MM.1S (cell line): ENCODE data around the gene HOXA13.

ENCODE experiments used
- DNase-seq: peaks from one replicate; pipeline ENCODE4 v3.0.0-alpha.2; 2015
- H2AFZ ChIP-seq: fragments of 300-600 bp; sonication (generic); 2 replicates; pipeline ENCODE4 v1.6.0; 2016; ENCODE audit warnings: antibody characterized with exemption, low read length
- H3F3A ChIP-seq: fragments of 300-600 bp; sonication (generic); 2 replicates; pipeline ENCODE4 v1.6.1; 2016; ENCODE audit warnings: mild to moderate bottlenecking, antibody characterized with exemption, low read length, moderate library complexity, mixed read lengths; ENCODE audit not compliant: insufficient read depth
- H3K27ac ChIP-seq: fragments of 300-600 bp; sonication (generic); 2 replicates; pipeline ENCODE4 v1.5.1; 2016; ENCODE audit warnings: mild to moderate bottlenecking, low read length
- H3K27me3 ChIP-seq: fragments of 300-600 bp; sonication (generic); replicated peaks from 2 replicates; pipeline ENCODE4 v1.6.0; 2016; ENCODE audit warnings: low read length; ENCODE audit not compliant: insufficient read depth
- H3K36me3 ChIP-seq: fragments of 300-600 bp; sonication (generic); replicated peaks from 2 replicates; pipeline ENCODE4 v1.6.1; 2016; ENCODE audit warnings: mild to moderate bottlenecking, low read length, mixed read lengths; ENCODE audit not compliant: insufficient read depth
- H3K4me1 ChIP-seq: fragments of 300-600 bp; sonication (generic); 2 replicates; pipeline ENCODE4 v1.6.1; 2016; ENCODE audit warnings: low read length, mixed read lengths
- H3K4me2 ChIP-seq: fragments of 300-600 bp; sonication (generic); 2 replicates; pipeline ENCODE4 v1.6.0; 2016; ENCODE audit warnings: low read depth, low read length
- H3K4me3 ChIP-seq: fragments of 300-600 bp; sonication (generic); 2 replicates; pipeline ENCODE4 v1.5.1; 2016; ENCODE audit warnings: low read length, mixed read lengths
- H3K79me2 ChIP-seq: fragments of 300-600 bp; sonication (generic); 2 replicates; pipeline ENCODE4 v1.6.1; 2016; ENCODE audit warnings: mixed run types, low read length, mixed read lengths
- H3K9ac ChIP-seq: fragments of 300-600 bp; sonication (generic); 2 replicates; pipeline ENCODE4 v1.6.1; 2016; ENCODE audit warnings: low read length, mixed read lengths
- H3K9me2 ChIP-seq: fragments of 300-600 bp; sonication (generic); replicated peaks from 2 replicates; pipeline ENCODE4 v1.6.1; 2016; ENCODE audit warnings: mild to moderate bottlenecking, low read length, mixed read lengths; ENCODE audit not compliant: insufficient read depth
- H3K9me3 ChIP-seq: fragments of 300-600 bp; sonication (generic); replicated peaks from 2 replicates; pipeline ENCODE4 v1.6.1; 2016; ENCODE audit warnings: mild to moderate bottlenecking, low read length, mixed read lengths; ENCODE audit not compliant: insufficient read depth
- H4K20me1 ChIP-seq: fragments of 300-600 bp; sonication (generic); 2 replicates; pipeline ENCODE4 v1.6.1; 2016; ENCODE audit warnings: mild to moderate bottlenecking, low read length, moderate library complexity, mixed read lengths; ENCODE audit not compliant: insufficient read depth
- EZH2 ChIP-seq: fragments of 300-600 bp; sonication (generic); optimal IDR thresholded peaks from 2 replicates; pipeline ENCODE3; 2017; ENCODE audit warnings: low read depth, mild to moderate bottlenecking, antibody characterized with exemption, low read length, mixed read lengths
- EZH2phosphoT487 ChIP-seq: fragments of 300-600 bp; sonication (generic); IDR thresholded peaks from 2 replicates; pipeline ENCODE4 v1.6.1; 2018; ENCODE audit warnings: antibody characterized with exemption, low read length
- TF ChIP-seq, protein P1 (sequence below): fragments of 300-600 bp; sonication (generic); IDR thresholded peaks from 2 replicates; pipeline ENCODE4 v1.5.1; 2016; ENCODE audit warnings: antibody characterized with exemption, low read length, mixed read lengths

HOXA13 gene

DNA sequence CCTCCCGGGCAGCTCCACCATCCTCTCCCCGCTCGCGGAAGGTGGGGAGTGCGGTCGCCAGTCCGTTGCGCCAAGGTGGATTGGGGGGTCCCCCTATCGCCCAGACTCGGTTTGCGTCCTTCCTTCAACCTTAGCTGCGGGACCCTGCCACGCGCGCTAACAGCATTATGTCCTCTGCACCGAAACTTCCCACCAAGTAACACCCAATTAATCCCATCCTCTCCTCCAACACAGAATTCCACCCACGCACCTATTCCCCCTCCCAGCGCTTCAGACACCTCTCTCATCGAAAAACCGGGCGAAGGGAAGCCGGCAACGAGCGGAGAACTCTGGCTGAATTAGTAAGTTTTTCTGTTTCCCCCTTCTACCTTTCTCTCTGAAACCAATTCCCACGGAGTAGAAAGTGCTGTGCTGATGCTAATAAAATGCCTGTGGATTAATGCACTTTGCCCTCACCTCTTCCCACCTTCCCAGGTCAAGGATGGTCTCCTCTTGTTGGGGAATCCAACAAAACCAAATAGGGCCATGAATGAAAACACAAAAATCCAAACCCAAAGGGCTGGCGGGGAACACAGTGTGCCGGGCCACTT lies 48.5 kb downstream of the HOXA13 start:
- H2AFZ ChIP-seq: peak overlapping the region; percentile 64

DNA sequence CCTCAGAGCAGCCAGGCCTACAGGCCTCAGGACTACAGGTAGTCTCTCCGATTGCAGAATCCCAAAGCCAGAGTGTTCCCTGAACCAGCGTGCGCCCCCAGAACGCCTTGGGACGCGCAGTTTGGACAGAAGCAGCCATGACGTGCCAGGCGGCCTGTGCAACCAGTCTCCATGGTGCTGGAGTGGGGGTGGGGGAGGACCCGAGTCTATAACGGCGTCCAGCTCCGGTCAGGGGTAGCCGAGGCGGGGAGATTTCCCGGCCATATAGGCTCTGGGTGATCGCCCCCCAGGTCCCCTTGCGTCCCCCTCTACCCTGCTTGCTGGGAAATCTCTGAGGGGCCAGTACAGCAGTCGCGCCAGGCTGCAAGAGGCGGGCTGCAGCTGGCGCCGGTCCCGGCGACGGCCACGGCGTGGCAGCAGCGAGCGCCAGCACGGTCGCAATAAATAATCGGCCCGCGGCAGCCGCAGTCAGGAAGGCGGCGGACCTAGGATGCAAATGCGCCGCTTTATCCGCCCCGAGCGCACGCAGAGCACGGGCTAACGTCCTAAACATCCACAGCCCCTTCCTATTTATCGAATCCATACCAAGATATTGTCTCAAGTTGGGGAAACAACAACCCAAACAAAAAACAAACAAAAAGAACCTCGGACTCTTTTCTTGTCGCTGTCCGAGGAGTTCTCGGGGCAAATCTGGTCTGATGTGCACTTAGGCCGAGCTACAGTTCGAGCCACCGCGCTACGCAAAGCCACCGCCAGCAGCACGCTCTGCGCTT lies 49.1 kb downstream of the HOXA13 start:
- H3K4me1 ChIP-seq: peaks cover 7% of the 10 kb centered on the region; the same call in 1 of the 2 replicates
- peak overlapping the region; percentile 64 for H2AFZ ChIP-seq
- H3K9me2 ChIP-seq: no peaks in the 10 kb centered on the region
- H3K79me2 ChIP-seq: no peaks in the 10 kb centered on the region
- no peaks in the 10 kb centered on the region for H3K9me3 ChIP-seq
- peak overlapping the region; percentile 61 for H3K4me3 ChIP-seq
- no peak overlapping the region for H3K27ac ChIP-seq
- peaks cover 82% of the 10 kb centered on the region for H3K27me3 ChIP-seq
- peak overlapping the region; percentile 96 for H3K4me2 ChIP-seq
- no peaks in the 10 kb centered on the region for H3F3A ChIP-seq
- H3K9ac ChIP-seq: no peak overlapping the region; the same call in 1 of the 2 replicates
- no peaks in the 10 kb centered on the region for H4K20me1 ChIP-seq
- H3K36me3 ChIP-seq: no peaks in the 10 kb centered on the region
- peak; percentile 68 for DNase-seq
- no peak for TF ChIP-seq EZH2
- TF ChIP-seq, protein P1, sequence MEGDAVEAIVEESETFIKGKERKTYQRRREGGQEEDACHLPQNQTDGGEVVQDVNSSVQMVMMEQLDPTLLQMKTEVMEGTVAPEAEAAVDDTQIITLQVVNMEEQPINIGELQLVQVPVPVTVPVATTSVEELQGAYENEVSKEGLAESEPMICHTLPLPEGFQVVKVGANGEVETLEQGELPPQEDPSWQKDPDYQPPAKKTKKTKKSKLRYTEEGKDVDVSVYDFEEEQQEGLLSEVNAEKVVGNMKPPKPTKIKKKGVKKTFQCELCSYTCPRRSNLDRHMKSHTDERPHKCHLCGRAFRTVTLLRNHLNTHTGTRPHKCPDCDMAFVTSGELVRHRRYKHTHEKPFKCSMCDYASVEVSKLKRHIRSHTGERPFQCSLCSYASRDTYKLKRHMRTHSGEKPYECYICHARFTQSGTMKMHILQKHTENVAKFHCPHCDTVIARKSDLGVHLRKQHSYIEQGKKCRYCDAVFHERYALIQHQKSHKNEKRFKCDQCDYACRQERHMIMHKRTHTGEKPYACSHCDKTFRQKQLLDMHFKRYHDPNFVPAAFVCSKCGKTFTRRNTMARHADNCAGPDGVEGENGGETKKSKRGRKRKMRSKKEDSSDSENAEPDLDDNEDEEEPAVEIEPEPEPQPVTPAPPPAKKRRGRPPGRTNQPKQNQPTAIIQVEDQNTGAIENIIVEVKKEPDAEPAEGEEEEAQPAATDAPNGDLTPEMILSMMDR: peak; percentile 85

More for the DNA sequence above, 48.5 kb downstream of the HOXA13 start:
- Histone ChIP-seq H3K9me2 (no peaks in the 10 kb centered on the region), H3K9ac (no peak overlapping the region), H4K20me1 (no peaks in the 10 kb centered on the region), H3K9me3 (no peaks in the 10 kb centered on the region), H3K4me1 (peaks cover 7% of the 10 kb centered on the region; the same call in 1 of the 2 replicates), H3K36me3 (no peaks in the 10 kb centered on the region), H3K27me3 (peaks cover 86% of the 10 kb centered on the region), H3K27ac (no peak overlapping the region), H3K4me2 (peak overlapping the region; percentile 96), H3F3A (no peaks in the 10 kb centered on the region), H3K79me2 (no peaks in the 10 kb centered on the region), H3K4me3 (peak overlapping the region; percentile 61)
- no peak for DNase-seq
- no peak for TF ChIP-seq EZH2
- TF ChIP-seq EZH2phosphoT487: no peak
- TF ChIP-seq, protein P1: no peak

DNA sequence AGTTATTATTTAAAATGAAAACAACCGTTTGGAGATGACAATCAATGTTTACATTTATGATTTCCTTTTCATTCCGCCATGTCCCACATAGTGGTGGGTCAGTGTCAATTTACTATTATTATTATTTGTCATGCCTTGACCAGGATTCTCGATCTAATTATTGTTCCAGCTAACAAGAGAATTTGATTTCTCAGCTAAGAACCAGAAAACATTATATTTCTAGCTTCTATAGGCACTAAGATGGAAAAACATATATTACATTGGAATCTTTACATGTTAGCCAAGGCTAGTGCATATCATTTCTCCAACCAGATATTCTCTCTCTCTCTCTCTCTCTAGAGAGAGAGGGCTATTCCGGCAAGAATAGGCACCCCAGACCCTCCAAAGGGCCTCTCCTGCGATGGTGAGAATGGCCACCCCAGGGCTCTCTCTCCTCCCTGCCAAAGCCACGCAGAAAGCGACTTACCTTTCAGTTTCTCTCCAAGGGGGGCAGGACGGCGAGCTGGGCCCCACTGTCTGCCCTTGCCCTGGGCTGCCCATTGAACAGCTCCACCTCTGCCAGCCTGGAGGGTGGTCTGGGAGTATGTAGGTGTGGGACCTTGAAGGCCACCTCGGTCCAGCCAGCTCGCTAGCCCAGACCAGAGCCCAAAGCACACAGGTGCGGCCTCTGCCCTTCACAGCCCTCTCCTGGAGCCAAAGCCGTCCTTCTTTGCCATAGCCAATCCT lies 49.9 kb downstream of the HOXA13 start:
- TF ChIP-seq EZH2: no peak
- TF ChIP-seq, protein P1: no peak
- no peak for TF ChIP-seq EZH2phosphoT487
- Histone ChIP-seq H3K9ac (no peak overlapping the region; the same call in 1 of the 2 replicates), H3K4me1 (peaks cover 7% of the 10 kb centered on the region; the same call in 1 of the 2 replicates)

More for the DNA sequence above, 49.9 kb downstream of the HOXA13 start:
- no peak overlapping the region for H3K27ac ChIP-seq
- H3K4me3 ChIP-seq: peak overlapping the region; percentile 61
- no peak for DNase-seq
- peaks cover 75% of the 10 kb centered on the region for H3K27me3 ChIP-seq
- H3K9me3 ChIP-seq: no peaks in the 10 kb centered on the region
- H2AFZ ChIP-seq: peak overlapping the region; percentile 64
- H3K4me2 ChIP-seq: peak overlapping the region; percentile 96
- H3K36me3 ChIP-seq: no peaks in the 10 kb centered on the region
- H3K9me2 ChIP-seq: no peaks in the 10 kb centered on the region
- H3K79me2 ChIP-seq: no peaks in the 10 kb centered on the region
- no peaks in the 10 kb centered on the region for H3F3A ChIP-seq
- no peaks in the 10 kb centered on the region for H4K20me1 ChIP-seq
